ENCODE data around the gene ANKRD40. TPM values are rescaled to one million over a fixed set of nuclear protein-coding genes. Genes with fewer than 3 reads are reported as not detected.

ANKRD40 gene
- total RNA-seq, 2 donors from 2014 or later: 38.4 to 44.7 TPM

DNA sequence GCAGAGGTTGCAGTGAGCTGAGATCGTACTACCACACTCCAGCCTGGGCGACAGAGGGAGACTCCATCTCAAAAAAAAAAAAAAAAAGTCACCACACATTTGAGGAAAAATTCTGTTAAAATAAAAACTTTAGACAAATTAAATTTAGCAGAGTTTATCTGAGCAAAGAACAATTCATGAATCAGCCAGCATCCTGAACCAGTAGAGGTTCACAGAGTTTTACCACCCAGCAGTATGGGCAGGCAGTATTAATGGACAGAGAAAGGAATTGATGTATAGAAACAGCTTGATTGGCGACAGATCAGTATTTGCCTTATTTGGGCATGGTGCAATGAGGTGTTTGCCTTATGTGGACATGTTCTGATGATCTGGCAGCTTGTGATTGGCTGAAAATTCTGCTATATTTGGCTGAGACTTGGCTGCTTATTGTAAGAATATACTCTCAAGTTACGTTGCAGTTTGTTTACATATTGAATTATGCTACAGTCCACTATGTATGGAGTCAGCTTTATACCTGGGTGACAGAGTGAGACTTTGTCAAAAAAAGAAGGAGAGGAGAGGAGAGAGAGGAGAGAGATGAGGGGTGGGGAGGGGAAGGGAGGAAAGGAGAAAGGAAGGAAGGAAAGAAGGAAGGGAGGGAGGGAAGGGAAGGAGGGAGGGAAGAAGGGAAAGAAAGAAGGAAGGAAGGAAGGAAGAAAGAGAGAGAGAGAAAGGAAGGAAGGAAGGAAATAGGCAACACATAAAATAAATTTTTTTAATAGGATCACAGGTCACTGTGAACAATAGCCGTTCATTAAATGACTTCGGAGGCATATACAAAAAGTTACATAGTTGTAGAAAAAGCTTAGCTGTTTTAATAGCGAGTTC is 58.4 kb downstream of the ANKRD40 start:
- no peak overlapping the region for H3K4me3 Mint-ChIP-seq
- DNase-seq (ENCODE audit: low spot score) (no peak), ATAC-seq (no peak)
- no peak overlapping the region for H3K27ac Mint-ChIP-seq
- no peaks in the 10 kb centered on the region for H3K36me3 Mint-ChIP-seq
- H3K4me1 Mint-ChIP-seq (ENCODE audit: low read depth in 2 of 2): no peaks in the 10 kb centered on the region
- no peaks in the 10 kb centered on the region for H3K9me3 Mint-ChIP-seq
- peaks cover 15 to 19% of the 10 kb centered on the region in 2 donors for H3K27me3 Mint-ChIP-seq

DNA sequence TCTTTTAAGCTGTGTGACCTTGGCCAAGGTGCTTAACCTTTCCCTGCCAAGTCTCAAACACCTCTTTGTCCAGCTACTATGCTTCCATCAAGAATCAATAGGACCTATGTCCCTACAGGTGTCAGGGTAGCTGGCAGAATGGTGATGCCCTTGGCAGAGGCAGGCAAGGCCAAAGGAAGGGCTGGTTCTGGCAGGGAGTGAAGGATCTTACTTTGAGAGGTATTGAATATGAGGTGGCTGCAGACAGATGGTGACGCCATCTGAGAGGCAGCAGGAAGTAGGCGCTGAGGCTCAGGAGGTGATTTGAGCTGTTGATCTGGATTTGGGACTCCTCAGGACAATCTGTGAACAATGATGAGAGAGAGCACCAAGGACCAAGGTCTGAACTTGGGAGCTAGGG is 60.5 kb downstream of the ANKRD40 start:
- ATAC-seq: no peak
- Mint-ChIP-seq H3K4me3 (no peak overlapping the region), H3K27ac (no peak overlapping the region), H3K9me3 (no peaks in the 10 kb centered on the region), H3K27me3 (peaks cover 19 to 23% of the 10 kb centered on the region in 2 donors), H3K36me3 (no peaks in the 10 kb centered on the region), H3K4me1 (ENCODE audit: low read depth in 2 of 2) (no peaks in the 10 kb centered on the region)
- no peak for DNase-seq (ENCODE audit: low spot score)

DNA sequence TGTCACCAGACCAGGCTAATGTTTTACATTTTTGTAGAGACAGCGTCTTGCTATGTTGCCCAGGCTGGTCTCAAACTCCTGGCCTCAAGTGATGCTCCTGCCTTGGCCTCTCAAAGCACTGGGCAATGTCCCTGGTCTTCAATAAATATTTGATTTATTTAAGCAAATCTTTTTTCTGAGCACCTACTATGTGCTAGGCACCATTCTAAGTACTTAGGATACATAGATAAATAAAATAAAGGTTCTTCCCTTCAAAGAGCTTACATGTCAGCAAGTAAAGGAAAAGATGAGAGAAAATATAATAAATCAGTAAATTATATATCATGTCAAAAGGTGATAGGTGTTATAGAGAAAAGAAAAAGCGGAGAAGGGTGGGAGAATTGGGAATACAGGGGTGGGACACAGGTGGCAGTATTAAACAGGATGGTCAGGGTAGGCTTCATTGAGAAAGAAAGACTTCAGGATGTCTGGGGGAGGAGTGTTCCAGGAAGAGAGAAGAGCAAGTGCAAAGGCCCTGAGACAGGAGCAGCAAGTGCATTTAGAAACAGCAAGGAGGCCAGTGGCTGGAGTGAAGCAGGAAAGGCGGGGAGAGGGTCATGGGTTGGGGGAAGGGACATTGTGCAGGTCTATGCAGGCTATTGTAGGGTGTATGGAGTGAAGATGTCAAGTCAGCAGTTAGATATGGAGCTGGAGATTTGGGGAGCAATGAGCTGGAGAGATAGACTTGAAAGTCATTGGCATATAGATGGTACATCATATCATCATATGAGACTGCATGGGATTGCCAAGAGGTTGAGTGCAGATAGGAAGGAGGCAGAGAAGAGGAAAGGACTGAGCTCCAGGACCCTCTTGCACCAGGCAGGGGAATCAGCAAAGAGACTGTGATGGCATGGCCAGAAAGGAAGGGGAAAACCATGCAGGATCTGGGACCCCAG is 61.7 kb downstream of the ANKRD40 start:
- Mint-ChIP-seq H3K27ac (no peak overlapping the region), H3K9me3 (no peaks in the 10 kb centered on the region), H3K36me3 (no peaks in the 10 kb centered on the region), H3K4me1 (ENCODE audit: low read depth in 2 of 2) (no peaks in the 10 kb centered on the region), H3K4me3 (no peak overlapping the region), H3K27me3 (peaks cover 19 to 23% of the 10 kb centered on the region in 2 donors)
- DNase-seq (ENCODE audit: low spot score): no peak
- ATAC-seq: no peak

Other genes with a start within 250 kb of the ANKRD40 start
- not detected for gene CHAD, start 239.0 kb downstream of the ANKRD40 start, total RNA-seq
- 10 to 100 TPM; 34.3 to 54.2 TPM for gene RSAD1, start 229.1 kb downstream of the ANKRD40 start, total RNA-seq
- gene MYCBPAP, start 199.5 kb downstream of the ANKRD40 start, total RNA-seq: 1 to 10 TPM; 1.1 to 2.8 TPM
- not detected for gene EPN3, start 175.2 kb downstream of the ANKRD40 start, total RNA-seq
- 10 to 100 TPM; 15.3 to 25.6 TPM for gene SPATA20, start 160.7 kb downstream of the ANKRD40 start, total RNA-seq
- gene CACNA1G, start 147.2 kb downstream of the ANKRD40 start, total RNA-seq: not detected
- gene ABCC3, start 73.0 kb downstream of the ANKRD40 start, total RNA-seq: not detected
- 100 to 1,000 TPM in 1 of 2 donors, 10 to 100 TPM in 1; 81.8 to 234 TPM for gene LUC7L3, start 11.7 kb upstream of the ANKRD40 start, total RNA-seq
- gene ANKRD40CL, start 59.6 kb upstream of the ANKRD40 start, total RNA-seq: not detected
- gene WFIKKN2, start 127.7 kb upstream of the ANKRD40 start, total RNA-seq: not detected
- 10 to 100 TPM; 12.1 to 30.7 TPM for gene TOB1, start 158.4 kb upstream of the ANKRD40 start, total RNA-seq